CD4-positive, alpha-beta T cell (primary cell): ENCODE results near the gene KBTBD6. TPM values are rescaled to one million over a fixed set of nuclear protein-coding genes. Genes with fewer than 3 reads are reported as not detected.

Source experiments
- ATAC-seq: fragments of 200-7000 bp; cut with Tn5 transposase; one replicate; pipeline ENCODE4 v1.10.0; 2022; ENCODE audit warnings: mild to moderate bottlenecking; ENCODE audit not compliant: poor library complexity
- CTCF ChIA-PET: fragments of 350-600 bp; sonication (Branson Sonifier 250); formaldehyde crosslinking; loops from one replicate; lab custom pipeline; 2021; ENCODE audit warnings: antibody characterized with exemption, inconsistent platforms; lab: Charles Lee
- POLR2A ChIA-PET: fragments of 350-600 bp; sonication (Branson Sonifier 250); formaldehyde crosslinking; loops from one replicate; lab custom pipeline; 2021; ENCODE audit warnings: antibody characterized with exemption, inconsistent platforms; lab: Charles Lee
- DNase-seq, 14 experiments: peaks; one replicate each; pipeline ENCODE4 v3.0.0-alpha.2; 2013 to 2020; ENCODE audit warnings: mixed read lengths in 2 of 14
- H3K27ac ChIP-seq, 2 donors: one replicate each; pipeline versions ENCODE4 v1.5.1 to v1.7.0; 2013; ENCODE audit warnings: low read length in 2 of 2, low read depth in 1 of 2, mild to moderate bottlenecking in 1 of 2
- H3K27me3 ChIP-seq, 2 experiments: 1 replicate in 1 of 2; 2 replicates in 1 of 2; pipeline versions ENCODE4 v1.6.1 to v1.7.0; 2013; ENCODE audit warnings: low read length in 2 of 2, control low read depth in 1 of 2, mild to moderate bottlenecking in 1 of 2, moderate library complexity in 1 of 2; ENCODE audit not compliant: insufficient read depth in 2 of 2, control insufficient read depth in 1 of 2
- H3K36me3 ChIP-seq: one replicate; pipeline ENCODE4 v1.6.1; 2013; ENCODE audit warnings: low read length, control low read depth; ENCODE audit not compliant: insufficient read depth
- H3K4me1 ChIP-seq: one replicate; pipeline ENCODE4 v1.6.1; 2013; ENCODE audit warnings: low read length, control low read depth; ENCODE audit not compliant: insufficient read depth
- H3K4me3 ChIP-seq: one replicate; pipeline ENCODE4 v1.5.1; 2013; ENCODE audit warnings: mild to moderate bottlenecking, low read length, moderate library complexity
- H3K9me3 ChIP-seq, 2 experiments: 1 replicate in 1 of 2; 2 replicates in 1 of 2; pipeline versions ENCODE4 v1.6.1 to v1.7.0; 2013; ENCODE audit warnings: low read length in 2 of 2, mild to moderate bottlenecking in 2 of 2, control low read depth in 1 of 2, moderate library complexity in 1 of 2; ENCODE audit not compliant: control insufficient read depth in 1 of 2, insufficient read depth in 1 of 2
- H3K27ac Mint-ChIP-seq: one replicate; pipeline ENCODE4 v1.8.0; 2020; ENCODE audit warnings: mixed read lengths
- H3K27me3 Mint-ChIP-seq: one replicate; pipeline ENCODE4 v1.8.0; 2021; ENCODE audit warnings: mixed read lengths
- H3K36me3 Mint-ChIP-seq: one replicate; pipeline ENCODE4 v1.8.0; 2021; ENCODE audit warnings: low read depth, mixed read lengths
- H3K4me1 Mint-ChIP-seq: one replicate; pipeline ENCODE4 v1.8.0; 2021; ENCODE audit warnings: low read depth, mixed read lengths
- H3K4me3 Mint-ChIP-seq: one replicate; pipeline ENCODE4 v1.8.0; 2020; ENCODE audit warnings: mild to moderate bottlenecking, mixed read lengths
- H3K9me3 Mint-ChIP-seq: one replicate; pipeline ENCODE4 v1.8.0; 2020; ENCODE audit warnings: mixed read lengths
- CTCF ChIP-seq: fragments of 200-600 bp; IDR thresholded peaks from one replicate; pipeline ENCODE4 v1.8.0; 2022; ENCODE audit warnings: antibody characterized with exemption, mild to moderate bottlenecking
- intact Hi-C, 2 experiments: fragments of 100-400 bp; cut with DNase I in 1 of 2; cut with micrococcal nuclease in 1 of 2; formaldehyde crosslinking; loops; one replicate each; pipeline versions ENCODE4 v1.15.1 to v1.9.0; 2023 to 2025; cut with DNase I, micrococcal nuclease
- total RNA-seq, 174 experiments: library from RNA in 2 of 174; stranded (reverse) in 2 of 174; gene quantifications; one replicate each; pipeline ENCODE4 v1.2.3 and lab custom pipeline; 2021 to 2026

The KBTBD6 gene
- total RNA-seq, 2 experiments from 2014 or later, result 6.8 to 7.2 TPM

- Histone ChIP-seq H3K27ac (no peak overlapping the region), H3K36me3 (no peaks in the 10 kb centered on the region), H3K4me3 (no peak overlapping the region), H3K4me1 (no peaks in the 10 kb centered on the region), H3K27me3 (no peaks in the 10 kb centered on the region), H3K9me3 (peaks cover 0 to 38% of the 10 kb centered on the region in 2 experiments)
- intact Hi-C loops, result no loop called here
- Mint-ChIP-seq H3K4me1 (no peaks in the 10 kb centered on the region), H3K27me3 (no peaks in the 10 kb centered on the region), H3K4me3 (no peak overlapping the region), H3K36me3 (peaks cover 47% of the 10 kb centered on the region), H3K9me3 (peaks cover 28% of the 10 kb centered on the region), H3K27ac (no peak overlapping the region)
- ATAC-seq, result no peak
- POLR2A ChIA-PET, result no interaction called here
- no peak for DNase-seq
- CTCF ChIA-PET, result interaction anchor here (0.6 kb wide), 1 partner anchor 8 kb away, joined by 3 read pairs; no protein-coding TSS in a partner anchor
- TF ChIP-seq CTCF, result no peak
Observed at GRCh38 chr13:41154042-41154441, 21.4 kb upstream of the KBTBD6 start.

GRCh38 chr13:41152005-41152404 is 19.4 kb upstream of the KBTBD6 start:
- Histone ChIP-seq H3K36me3 (no peaks in the 10 kb centered on the region), H3K4me1 (no peaks in the 10 kb centered on the region), H3K27ac (no peak overlapping the region), H3K27me3 (no peaks in the 10 kb centered on the region), H3K4me3 (no peak overlapping the region), H3K9me3 (peaks cover 10 to 58% of the 10 kb centered on the region in 2 experiments)
- POLR2A ChIA-PET, result no interaction called here
- H3K27me3 Mint-ChIP-seq, result no peaks in the 10 kb centered on the region
- CTCF ChIA-PET, result no interaction called here
- peaks cover 36% of the 10 kb centered on the region for H3K9me3 Mint-ChIP-seq
- intact Hi-C loops, result no loop called here
- H3K27ac Mint-ChIP-seq, result no peak overlapping the region
- no peak overlapping the region for H3K4me3 Mint-ChIP-seq
- no peaks in the 10 kb centered on the region for H3K4me1 Mint-ChIP-seq
- no peak for DNase-seq
- ATAC-seq, result no peak
- H3K36me3 Mint-ChIP-seq, result peaks cover 65% of the 10 kb centered on the region
- TF ChIP-seq CTCF, result no peak

GRCh38 chr13:41150058-41150457 is 17.5 kb upstream of the KBTBD6 start:
- no peak for ATAC-seq
- H3K4me1 Mint-ChIP-seq, result no peaks in the 10 kb centered on the region
- peaks cover 38% of the 10 kb centered on the region for H3K9me3 Mint-ChIP-seq
- ChIA-PET CTCF (no interaction called here), POLR2A (no interaction called here)
- no peak overlapping the region for H3K27ac Mint-ChIP-seq
- Histone ChIP-seq H3K27ac (no peak overlapping the region), H3K9me3 (peaks cover 14 to 58% of the 10 kb centered on the region in 2 experiments), H3K27me3 (no peaks in the 10 kb centered on the region), H3K4me1 (no peaks in the 10 kb centered on the region), H3K36me3 (no peaks in the 10 kb centered on the region), H3K4me3 (no peak overlapping the region)
- no peak for TF ChIP-seq CTCF
- DNase-seq, result no peak
- no peak overlapping the region for H3K4me3 Mint-ChIP-seq
- no peaks in the 10 kb centered on the region for H3K27me3 Mint-ChIP-seq
- intact Hi-C loops, result no loop called here
- peaks cover 76% of the 10 kb centered on the region for H3K36me3 Mint-ChIP-seq
